HEK293 (cell line): ENCODE data around the gene ECPAS.

Source experiments
- CTCF ChIA-PET: fragments of 350-600 bp; formaldehyde crosslinking; extraction: SDS; loops from one replicate; lab custom pipeline; 2021; ENCODE audit warnings: antibody characterized with exemption; lab: Yijun Ruan, JAX
- POLR2A ChIA-PET: fragments of 300-600 bp; formaldehyde crosslinking; extraction: SDS; loops from one replicate; lab custom pipeline; 2020; ENCODE audit warnings: antibody characterized with exemption, inconsistent platforms; lab: Yijun Ruan, JAX
- H3K27ac ChIP-seq: fragments of 200-500 bp; sonication (Bioruptor generic); 2 replicates; pipeline ENCODE4 v1.5.1; 2014; ENCODE audit warnings: low read depth, low read length, control low read depth, inconsistent platforms; ENCODE audit errors: extremely low read depth
- H3K36me3 ChIP-seq, 2 experiments: fragments of 200-500 bp in 1 of 2; sonication (Bioruptor generic) in 1 of 2; 1 replicate in 1 of 2; 2 replicates in 1 of 2; pipeline ENCODE4 v1.5.1; 2014 to 2017; ENCODE audit warnings: inconsistent platforms in 2 of 2, low read length in 2 of 2; ENCODE audit not compliant: control insufficient read depth in 2 of 2, insufficient read depth in 1 of 2
- H3K4me1 ChIP-seq: fragments of 200-500 bp; sonication (Bioruptor generic); 2 replicates; pipeline ENCODE4 v1.5.1; 2014; ENCODE audit warnings: mild to moderate bottlenecking, low read length, inconsistent platforms; ENCODE audit not compliant: control insufficient read depth, insufficient read depth
- H3K4me3 ChIP-seq: 2 replicates; pipeline ENCODE4 v1.5.1; 2011; ENCODE audit warnings: low read depth, mild to moderate bottlenecking, control low read depth, low read length, moderate library complexity
- H3K9me3 ChIP-seq: fragments of 200-500 bp; sonication (Bioruptor generic); 2 replicates; pipeline ENCODE4 v1.5.1; 2014; ENCODE audit warnings: low read depth, low read length, inconsistent platforms; ENCODE audit not compliant: control insufficient read depth, insufficient read depth
- AEBP2 ChIP-seq: fragments of 450-650 bp; formaldehyde crosslinking; IDR thresholded peaks from 2 replicates; pipeline ENCODE4 v1.5.1; 2016; ENCODE audit warnings: missing biosample characterization, missing genetic modification characterization, borderline replicate concordance
- GLIS1 ChIP-seq: fragments of 450-650 bp; formaldehyde crosslinking; IDR thresholded peaks from 2 replicates; pipeline ENCODE4 v1.5.1; 2016; ENCODE audit warnings: missing biosample characterization, missing genetic modification characterization
- GLIS2 ChIP-seq: fragments of 450-650 bp; formaldehyde crosslinking; IDR thresholded peaks from 2 replicates; pipeline ENCODE4 v1.5.1; 2016; ENCODE audit warnings: missing biosample characterization, missing genetic modification characterization
- KLF8 ChIP-seq: fragments of 450-650 bp; formaldehyde crosslinking; IDR thresholded peaks from 2 replicates; pipeline ENCODE4 v1.5.1; 2016; ENCODE audit warnings: missing biosample characterization, missing genetic modification characterization
- PATZ1 ChIP-seq: fragments of 450-650 bp; formaldehyde crosslinking; IDR thresholded peaks from 2 replicates; pipeline ENCODE4 v1.5.1; 2016; ENCODE audit warnings: missing biosample characterization, missing genetic modification characterization
- ZBTB10 ChIP-seq: fragments of 450-650 bp; formaldehyde crosslinking; IDR thresholded peaks from 2 replicates; pipeline ENCODE4 v1.5.1; 2016; ENCODE audit warnings: missing biosample characterization, missing genetic modification characterization
- ZBTB44 ChIP-seq: fragments of 450-650 bp; IDR thresholded peaks from 2 replicates; pipeline ENCODE4 v1.5.1; 2018; ENCODE audit warnings: missing biosample characterization, mild to moderate bottlenecking, missing genetic modification characterization
- ZNF138 ChIP-seq: fragments of 450-650 bp; formaldehyde crosslinking; IDR thresholded peaks from 2 replicates; pipeline ENCODE4 v1.5.1; 2016; ENCODE audit warnings: missing biosample characterization, missing genetic modification characterization, borderline replicate concordance
- ZNF223 ChIP-seq: fragments of 450-650 bp; formaldehyde crosslinking; IDR thresholded peaks from 2 replicates; pipeline ENCODE4 v1.5.1; 2016; ENCODE audit warnings: missing biosample characterization, missing genetic modification characterization
- ZNF280C ChIP-seq: fragments of 450-650 bp; formaldehyde crosslinking; IDR thresholded peaks from 2 replicates; pipeline ENCODE4 v1.5.1; 2016; ENCODE audit warnings: missing biosample characterization, missing genetic modification characterization
- ZNF398 ChIP-seq: fragments of 450-650 bp; formaldehyde crosslinking; IDR thresholded peaks from 2 replicates; pipeline ENCODE4 v1.5.1; 2017; ENCODE audit warnings: missing biosample characterization, missing genetic modification characterization
- ZNF423 ChIP-seq: fragments of 450-650 bp; formaldehyde crosslinking; IDR thresholded peaks from 2 replicates; pipeline ENCODE4 v1.5.1; 2016; ENCODE audit warnings: missing biosample characterization, missing genetic modification characterization
- ZNF501 ChIP-seq: fragments of 450-650 bp; formaldehyde crosslinking; IDR thresholded peaks from 2 replicates; pipeline ENCODE4 v1.5.1; 2016; ENCODE audit warnings: missing biosample characterization, missing genetic modification characterization
- ZNF677 ChIP-seq: fragments of 450-650 bp; IDR thresholded peaks from 2 replicates; pipeline ENCODE4 v1.5.0; 2018; ENCODE audit warnings: missing biosample characterization, mild to moderate bottlenecking, missing genetic modification characterization, moderate library complexity
- ZNF707 ChIP-seq: fragments of 450-650 bp; formaldehyde crosslinking; IDR thresholded peaks from 2 replicates; pipeline ENCODE4 v1.5.1; 2016; ENCODE audit warnings: missing biosample characterization, missing genetic modification characterization
- ZNF777 ChIP-seq: fragments of 450-650 bp; formaldehyde crosslinking; IDR thresholded peaks from 2 replicates; pipeline ENCODE4 v1.5.1; 2017; ENCODE audit warnings: missing biosample characterization, missing genetic modification characterization, borderline replicate concordance
- ZNF843 ChIP-seq: fragments of 450-650 bp; formaldehyde crosslinking; IDR thresholded peaks from 2 replicates; pipeline ENCODE4 v1.5.1; 2016; ENCODE audit warnings: missing biosample characterization, missing genetic modification characterization
- ZSCAN16 ChIP-seq: fragments of 450-650 bp; formaldehyde crosslinking; IDR thresholded peaks from 2 replicates; pipeline ENCODE4 v1.5.1; 2016; ENCODE audit warnings: missing biosample characterization, missing genetic modification characterization
- ZSCAN5A ChIP-seq: fragments of 450-650 bp; formaldehyde crosslinking; IDR thresholded peaks from 2 replicates; pipeline ENCODE4 v1.5.1; 2016; ENCODE audit warnings: missing biosample characterization, missing genetic modification characterization

The ECPAS gene

GRCh38 chr9:111482694-111483438, 1.3 kb downstream of the ECPAS start (continued):
- peak; percentile 67; the same call in 1 of the 2 replicates for TF ChIP-seq PATZ1 (tag by site-specific recombination)
- TF ChIP-seq ZNF777 (tag by site-specific recombination) = peak; percentile 78; the same call in 1 of the 2 replicates
- TF ChIP-seq KLF8 = peak; percentile 62
- no peak for TF ChIP-seq AEBP2 (tag by site-specific recombination)
- TF ChIP-seq ZNF423 (tag by site-specific recombination) = 0 out of 2 replicates have a peak, but pooled peaks have one; percentile 7
- peak; percentile 51 for TF ChIP-seq ZNF398
- TF ChIP-seq ZSCAN16 = no peak
- TF ChIP-seq GLIS2 (tag by site-specific recombination) = peak; percentile 55; the same call in 1 of the 2 replicates
- TF ChIP-seq ZBTB44 = no peak
- TF ChIP-seq GLIS1 (tag by site-specific recombination) = peak; percentile 71; the same call in 1 of the 2 replicates

GRCh38 chr9:111481885-111482636, 2.1 kb downstream of the ECPAS start:
- Histone ChIP-seq H3K4me1 (no peaks in the 10 kb centered on the region), H3K9me3 (no peaks in the 10 kb centered on the region), H3K27ac (peak overlapping the region; percentile 97), H3K4me3 (peak overlapping the region; percentile 86), H3K36me3 (no peaks in the 10 kb centered on the region; a peak in 1 of 3 replicates)
- CTCF ChIA-PET = interaction anchor here (0.6 kb wide), 1 partner anchor 91 kb away, joined by 3 read pairs; no protein-coding TSS in a partner anchor
- POLR2A ChIA-PET = interaction anchor here (0.5 to 2.4 kb wide), 3 partner anchors 43 to 149 kb away, joined by 3 to 12 read pairs (median 3); partner anchors contain the start of genes DNAJC25 and ZNF483
- TF ChIP-seq ZNF501 (no peak), ZNF280C (tag by site-specific recombination) (no peak), ZNF138 (no peak), ZNF707 (tag by site-specific recombination) (no peak), ZNF223 (tag by site-specific recombination) (no peak), ZSCAN5A (tag by site-specific recombination) (no peak), ZNF843 (tag by site-specific recombination) (peak; percentile 67; the same call in 1 of the 2 replicates), ZBTB10 (tag by site-specific recombination) (no peak), ZNF677 (tag by site-specific recombination) (no peak)
